Endothelial cell of umbilical vein (primary cell): ENCODE results near the gene PSMD3. TPM values are rescaled to one million over a fixed set of nuclear protein-coding genes. Genes with fewer than 3 reads are reported as not detected.
A peak's percentile ranks its signal among the peaks of the same experiment; 100 is the strongest.

ENCODE experiments used
- BruUV-seq: library from RNA; stranded (reverse); fragments of 400-500 nt; replicated peaks from 2 replicates; lab custom pipeline; 2021; lab: Mats Ljungman, UMichigan
- CTCF ChIA-PET: fragments of 300-600, 350-600 bp; sonication (Branson Sonifier 250); formaldehyde crosslinking; loops from one replicate; lab custom pipeline; 2021; ENCODE audit warnings: antibody characterized with exemption, inconsistent platforms; lab: Charles Lee
- POLR2A ChIA-PET: fragments of 300-600, 350-600 bp; sonication (Branson Sonifier 250); formaldehyde crosslinking; loops from one replicate; lab custom pipeline; 2021; ENCODE audit warnings: antibody characterized with exemption, inconsistent platforms; lab: Charles Lee
- DNase-seq: peaks from one replicate; pipeline ENCODE4 v3.0.0-alpha.2; 2011; ENCODE audit warnings: low read depth, low spot score
- FAIRE-seq: peaks from 2 replicates; lab custom pipeline; 2011; peaks lifted over from hg19 to GRCh38; lab: Jason Lieb, UNC
- H2AFZ ChIP-seq: 2 replicates; pipeline ENCODE4 v1.6.0; 2012; ENCODE audit warnings: low read depth, low read length, control low read depth, inconsistent platforms
- H3K27ac ChIP-seq: 2 replicates; pipeline ENCODE4 v1.5.1; 2011; ENCODE audit warnings: low read depth, mild to moderate bottlenecking, control low read depth, low read length, moderate library complexity; ENCODE audit not compliant: insufficient read depth
- H3K27me3 ChIP-seq, 2 experiments: 2 replicates each; pipeline versions ENCODE4 v1.6.0 to v1.6.1; 2011; ENCODE audit warnings: low read length in 2 of 2, mixed read lengths in 1 of 2; ENCODE audit not compliant: control insufficient read depth in 2 of 2, insufficient read depth in 2 of 2
- H3K36me3 ChIP-seq, 2 experiments: 2 replicates in 1 of 2; 3 replicates in 1 of 2; pipeline ENCODE4 v1.5.1; 2011; ENCODE audit warnings: low read length in 2 of 2, mild to moderate bottlenecking in 1 of 2, moderate library complexity in 1 of 2; ENCODE audit not compliant: control insufficient read depth in 2 of 2, insufficient read depth in 2 of 2; ENCODE audit errors: extremely low read depth in 1 of 2
- H3K4me1 ChIP-seq: 3 replicates; pipeline ENCODE4 v1.5.1; 2011; ENCODE audit warnings: mild to moderate bottlenecking, low read length; ENCODE audit not compliant: control insufficient read depth, insufficient read depth; ENCODE audit errors: extremely low read depth
- H3K4me2 ChIP-seq: 2 replicates; pipeline ENCODE4 v1.6.1; 2011; ENCODE audit warnings: low read length, control low read depth, mixed read lengths; ENCODE audit not compliant: insufficient read depth
- H3K4me3 ChIP-seq, 3 experiments: fragments of 200-600 bp in 1 of 3; sonication (generic), shearing (Covaris generic) in 1 of 3; replicated peaks in 1 of 3; 2 replicates each; pipeline ENCODE4 v1.5.1; 2011 to 2016; ENCODE audit warnings: control low read depth in 3 of 3, low read length in 3 of 3, mild to moderate bottlenecking in 2 of 3, inconsistent platforms in 1 of 3, low read depth in 1 of 3, moderate library complexity in 1 of 3; ENCODE audit not compliant: insufficient read depth in 1 of 3
- H3K79me2 ChIP-seq: 2 replicates; pipeline ENCODE4 v1.6.0; 2012; ENCODE audit warnings: low read length, inconsistent platforms; ENCODE audit not compliant: control insufficient read depth, insufficient read depth
- H3K9ac ChIP-seq: replicated peaks from 2 replicates; pipeline ENCODE3; 2011; ENCODE audit warnings: low read length, control low read depth; ENCODE audit not compliant: insufficient read depth; ENCODE audit errors: extremely low read depth
- H3K9me1 ChIP-seq: replicated peaks from 3 replicates; pipeline ENCODE4 v1.6.0; 2011; ENCODE audit warnings: mild to moderate bottlenecking, low read length; ENCODE audit not compliant: control insufficient read depth, insufficient read depth; ENCODE audit errors: extremely low read depth
- H3K9me3 ChIP-seq: replicated peaks from 2 replicates; pipeline ENCODE4 v1.5.1; 2012; ENCODE audit warnings: low read length, inconsistent platforms; ENCODE audit not compliant: control insufficient read depth, insufficient read depth
- H4K20me1 ChIP-seq: replicated peaks from 2 replicates; pipeline ENCODE3; 2011; ENCODE audit warnings: mild to moderate bottlenecking, low read length; ENCODE audit not compliant: control insufficient read depth, insufficient read depth; ENCODE audit errors: extremely low read depth
- CTCF ChIP-seq, 2 donors: IDR thresholded peaks; 1 replicate in 1 of 2; 2 replicates in 1 of 2; pipeline ENCODE4 v1.5.1; 2011; ENCODE audit warnings: low read length in 2 of 2, mild to moderate bottlenecking in 2 of 2, moderate library complexity in 2 of 2, control low read depth in 1 of 2, inconsistent platforms in 1 of 2, low read depth in 1 of 2; ENCODE audit not compliant: insufficient read depth in 1 of 2; ENCODE audit errors: extremely low read depth in 1 of 2
- EZH2 ChIP-seq: IDR thresholded peaks from 2 replicates; pipeline ENCODE4 v1.6.1; 2012; ENCODE audit warnings: borderline replicate concordance, low read depth, mild to moderate bottlenecking, moderate library complexity, low read length, inconsistent platforms; ENCODE audit not compliant: severe bottlenecking
- FOS ChIP-seq: IDR thresholded peaks from 2 replicates; pipeline ENCODE4 v1.6.1; 2011; ENCODE audit warnings: mild to moderate bottlenecking, low read length, moderate library complexity, borderline replicate concordance; ENCODE audit not compliant: insufficient read depth
- GATA2 ChIP-seq: IDR thresholded peaks from 2 replicates; pipeline ENCODE4 v1.7.0; 2011; ENCODE audit warnings: low read depth, mild to moderate bottlenecking, moderate library complexity, mixed read lengths, low read length; ENCODE audit not compliant: insufficient read length, insufficient read depth
- JUN ChIP-seq: IDR thresholded peaks from 2 replicates; pipeline ENCODE4 v1.6.1; 2011; ENCODE audit warnings: borderline replicate concordance, low read depth; ENCODE audit not compliant: insufficient read length, insufficient read depth
- MAX ChIP-seq: IDR thresholded peaks from 2 replicates; pipeline ENCODE4 v1.6.1; 2011; ENCODE audit not compliant: insufficient read depth, insufficient read length
- MYC ChIP-seq: IDR thresholded peaks from one replicate; pipeline ENCODE4 v1.6.1; 2011; ENCODE audit warnings: mild to moderate bottlenecking, low read depth, low read length
- POLR2A ChIP-seq: IDR thresholded peaks from 2 replicates; pipeline ENCODE4 v1.6.1; 2012; ENCODE audit warnings: low read depth, mild to moderate bottlenecking, control low read depth, low read length
- POLR2AphosphoS5 ChIP-seq: IDR thresholded peaks from 2 replicates; pipeline ENCODE4 v1.6.1; 2012; ENCODE audit warnings: low read depth, mild to moderate bottlenecking, control low read depth, low read length, moderate library complexity; ENCODE audit not compliant: insufficient read depth
- dilution Hi-C: fragments of 300-500 bp; cut with MboI; formaldehyde crosslinking; loops from one replicate; pipeline ENCODE4 v1.15.0; 2019; ENCODE audit warnings: low sequenced_read_pairs; ENCODE audit not compliant: extremely low pct_ligation_motif_present
- intact Hi-C: fragments of 100-400 bp; cut with micrococcal nuclease; formaldehyde crosslinking; loops from one replicate; pipeline ENCODE4 v1.10.0; 2022
- polyA plus RNA-seq, 4 experiments: library from polyadenylated mRNA; depleted of rRNA in 3 of 4; stranded (reverse) in 3 of 4; unstranded in 1 of 4; fragments of >200 nt; gene quantifications; 2 replicates each; pipeline versions ENCODE4 v1.2.1 to v1.2.3, GENCODE V29; 2011 to 2012; ENCODE audit warnings: missing spikeins in 1 of 4
- total RNA-seq: library from RNA; stranded (reverse); gene quantifications from 2 replicates; pipeline ENCODE4 v1.2.3, GENCODE V29; 2021

Gene PSMD3
- total and polyA plus RNA-seq, 2 donors (not counting 3 experiments of a cell fraction or from before 2014, with no cell fraction given), result 120 to 136 TPM

GRCh38 chr17:40015998-40016985 lies 35.7 kb downstream of the PSMD3 start:
- peaks cover 66% of the 10 kb centered on the region for H3K4me1 ChIP-seq
- H3K9ac ChIP-seq, result peak overlapping the region; percentile 33
- no peak for FAIRE-seq
- TF ChIP-seq POLR2AphosphoS5, result peak; percentile 21
- TF ChIP-seq EZH2, result no peak
- peak; percentile 37 for TF ChIP-seq POLR2A
- no peak for TF ChIP-seq FOS
- TF ChIP-seq CTCF (IDR thresholded peaks at IDR 0.05; ENCODE audit: extremely low read depth in 1 of 2, insufficient read depth in 1 of 2, low read depth in 1 of 2, low read length in 2 of 2), result no peak
- no peak for TF ChIP-seq GATA2
- TF ChIP-seq MYC, result no peak
- no peak for TF ChIP-seq MAX
- TF ChIP-seq JUN, result no peak
- no peaks in the 10 kb centered on the region for H4K20me1 ChIP-seq
- H3K27me3 ChIP-seq, result no peaks in the 10 kb centered on the region
- no peaks in the 10 kb centered on the region for H3K9me1 ChIP-seq
- peak overlapping the region; percentile 88 for H3K27ac ChIP-seq
- CTCF ChIA-PET, result interaction anchor here (1.1 to 10.7 kb wide), 15 partner anchors 10 to 152 kb away, joined by 3 to 246 read pairs (median 6); partner anchors contain the start of genes MED24, MSL1, PSMD3 and THRA
- peak overlapping the region; percentile 49 for H3K4me2 ChIP-seq
- POLR2A ChIA-PET, result interaction anchor here (1.2 kb wide), 1 partner anchor 10 kb away, joined by 5 read pairs; no protein-coding TSS in a partner anchor
- intact Hi-C loops, result loop anchor here (10.0 kb wide), 1 partner anchor 269 kb away; the partner anchor contains the start of gene CDC6
- no peak for DNase-seq
- H3K4me3 ChIP-seq, result peak overlapping the region in 1 of 3 experiments; percentile 5
- dilution Hi-C loops, result no loop called here
- H3K9me3 ChIP-seq, result no peaks in the 10 kb centered on the region
- H3K79me2 ChIP-seq, result peaks cover 18% of the 10 kb centered on the region
- H3K36me3 ChIP-seq, result peaks cover 0 to 3% of the 10 kb centered on the region in 2 experiments
- BruUV-seq, result no TSS peak
- H2AFZ ChIP-seq, result no peak overlapping the region
